Endothelial cell of umbilical vein (primary cell): ENCODE results near the gene PWP1. TPM values are rescaled to one million over a fixed set of nuclear protein-coding genes. Genes with fewer than 3 reads are reported as not detected.

Experiments used
- BruUV-seq: library from RNA; stranded (reverse); fragments of 400-500 nt; replicated peaks from 2 replicates; lab custom pipeline; 2021; lab: Mats Ljungman, UMichigan
- CTCF ChIA-PET: fragments of 300-600, 350-600 bp; sonication (Branson Sonifier 250); formaldehyde crosslinking; loops from one replicate; lab custom pipeline; 2021; ENCODE audit warnings: antibody characterized with exemption, inconsistent platforms; lab: Charles Lee
- POLR2A ChIA-PET: fragments of 300-600, 350-600 bp; sonication (Branson Sonifier 250); formaldehyde crosslinking; loops from one replicate; lab custom pipeline; 2021; ENCODE audit warnings: antibody characterized with exemption, inconsistent platforms; lab: Charles Lee
- DNase-seq: peaks from one replicate; pipeline ENCODE4 v3.0.0-alpha.2; 2011; ENCODE audit warnings: low read depth, low spot score
- FAIRE-seq: peaks from 2 replicates; lab custom pipeline; 2011; peaks lifted over from hg19 to GRCh38; lab: Jason Lieb, UNC
- H2AFZ ChIP-seq: 2 replicates; pipeline ENCODE4 v1.6.0; 2012; ENCODE audit warnings: low read depth, low read length, control low read depth, inconsistent platforms
- H3K27ac ChIP-seq: 2 replicates; pipeline ENCODE4 v1.5.1; 2011; ENCODE audit warnings: low read depth, mild to moderate bottlenecking, control low read depth, low read length, moderate library complexity; ENCODE audit not compliant: insufficient read depth
- H3K27me3 ChIP-seq, 2 experiments: 2 replicates each; pipeline versions ENCODE4 v1.6.0 to v1.6.1; 2011; ENCODE audit warnings: low read length in 2 of 2, mixed read lengths in 1 of 2; ENCODE audit not compliant: control insufficient read depth in 2 of 2, insufficient read depth in 2 of 2
- H3K36me3 ChIP-seq, 2 experiments: 2 replicates in 1 of 2; 3 replicates in 1 of 2; pipeline ENCODE4 v1.5.1; 2011; ENCODE audit warnings: low read length in 2 of 2, mild to moderate bottlenecking in 1 of 2, moderate library complexity in 1 of 2; ENCODE audit not compliant: control insufficient read depth in 2 of 2, insufficient read depth in 2 of 2; ENCODE audit errors: extremely low read depth in 1 of 2
- H3K4me1 ChIP-seq: 3 replicates; pipeline ENCODE4 v1.5.1; 2011; ENCODE audit warnings: mild to moderate bottlenecking, low read length; ENCODE audit not compliant: control insufficient read depth, insufficient read depth; ENCODE audit errors: extremely low read depth
- H3K4me2 ChIP-seq: 2 replicates; pipeline ENCODE4 v1.6.1; 2011; ENCODE audit warnings: low read length, control low read depth, mixed read lengths; ENCODE audit not compliant: insufficient read depth
- H3K4me3 ChIP-seq, 3 experiments: fragments of 200-600 bp in 1 of 3; sonication (generic), shearing (Covaris generic) in 1 of 3; replicated peaks in 1 of 3; 2 replicates each; pipeline ENCODE4 v1.5.1; 2011 to 2016; ENCODE audit warnings: control low read depth in 3 of 3, low read length in 3 of 3, mild to moderate bottlenecking in 2 of 3, inconsistent platforms in 1 of 3, low read depth in 1 of 3, moderate library complexity in 1 of 3; ENCODE audit not compliant: insufficient read depth in 1 of 3
- H3K79me2 ChIP-seq: 2 replicates; pipeline ENCODE4 v1.6.0; 2012; ENCODE audit warnings: low read length, inconsistent platforms; ENCODE audit not compliant: control insufficient read depth, insufficient read depth
- H3K9ac ChIP-seq: replicated peaks from 2 replicates; pipeline ENCODE3; 2011; ENCODE audit warnings: low read length, control low read depth; ENCODE audit not compliant: insufficient read depth; ENCODE audit errors: extremely low read depth
- H3K9me1 ChIP-seq: replicated peaks from 3 replicates; pipeline ENCODE4 v1.6.0; 2011; ENCODE audit warnings: mild to moderate bottlenecking, low read length; ENCODE audit not compliant: control insufficient read depth, insufficient read depth; ENCODE audit errors: extremely low read depth
- H3K9me3 ChIP-seq: replicated peaks from 2 replicates; pipeline ENCODE4 v1.5.1; 2012; ENCODE audit warnings: low read length, inconsistent platforms; ENCODE audit not compliant: control insufficient read depth, insufficient read depth
- H4K20me1 ChIP-seq: replicated peaks from 2 replicates; pipeline ENCODE3; 2011; ENCODE audit warnings: mild to moderate bottlenecking, low read length; ENCODE audit not compliant: control insufficient read depth, insufficient read depth; ENCODE audit errors: extremely low read depth
- CTCF ChIP-seq, 2 donors: IDR thresholded peaks; 1 replicate in 1 of 2; 2 replicates in 1 of 2; pipeline ENCODE4 v1.5.1; 2011; ENCODE audit warnings: low read length in 2 of 2, mild to moderate bottlenecking in 2 of 2, moderate library complexity in 2 of 2, control low read depth in 1 of 2, inconsistent platforms in 1 of 2, low read depth in 1 of 2; ENCODE audit not compliant: insufficient read depth in 1 of 2; ENCODE audit errors: extremely low read depth in 1 of 2
- EZH2 ChIP-seq: IDR thresholded peaks from 2 replicates; pipeline ENCODE4 v1.6.1; 2012; ENCODE audit warnings: borderline replicate concordance, low read depth, mild to moderate bottlenecking, moderate library complexity, low read length, inconsistent platforms; ENCODE audit not compliant: severe bottlenecking
- FOS ChIP-seq: IDR thresholded peaks from 2 replicates; pipeline ENCODE4 v1.6.1; 2011; ENCODE audit warnings: mild to moderate bottlenecking, low read length, moderate library complexity, borderline replicate concordance; ENCODE audit not compliant: insufficient read depth
- GATA2 ChIP-seq: IDR thresholded peaks from 2 replicates; pipeline ENCODE4 v1.7.0; 2011; ENCODE audit warnings: low read depth, mild to moderate bottlenecking, moderate library complexity, mixed read lengths, low read length; ENCODE audit not compliant: insufficient read length, insufficient read depth
- JUN ChIP-seq: IDR thresholded peaks from 2 replicates; pipeline ENCODE4 v1.6.1; 2011; ENCODE audit warnings: borderline replicate concordance, low read depth; ENCODE audit not compliant: insufficient read length, insufficient read depth
- MAX ChIP-seq: IDR thresholded peaks from 2 replicates; pipeline ENCODE4 v1.6.1; 2011; ENCODE audit not compliant: insufficient read depth, insufficient read length
- MYC ChIP-seq: IDR thresholded peaks from one replicate; pipeline ENCODE4 v1.6.1; 2011; ENCODE audit warnings: mild to moderate bottlenecking, low read depth, low read length
- POLR2A ChIP-seq: IDR thresholded peaks from 2 replicates; pipeline ENCODE4 v1.6.1; 2012; ENCODE audit warnings: low read depth, mild to moderate bottlenecking, control low read depth, low read length
- POLR2AphosphoS5 ChIP-seq: IDR thresholded peaks from 2 replicates; pipeline ENCODE4 v1.6.1; 2012; ENCODE audit warnings: low read depth, mild to moderate bottlenecking, control low read depth, low read length, moderate library complexity; ENCODE audit not compliant: insufficient read depth
- dilution Hi-C: fragments of 300-500 bp; cut with MboI; formaldehyde crosslinking; loops from one replicate; pipeline ENCODE4 v1.15.0; 2019; ENCODE audit warnings: low sequenced_read_pairs; ENCODE audit not compliant: extremely low pct_ligation_motif_present
- intact Hi-C: fragments of 100-400 bp; cut with micrococcal nuclease; formaldehyde crosslinking; loops from one replicate; pipeline ENCODE4 v1.10.0; 2022
- polyA plus RNA-seq, 4 experiments: library from polyadenylated mRNA; depleted of rRNA in 3 of 4; stranded (reverse) in 3 of 4; unstranded in 1 of 4; fragments of >200 nt; gene quantifications; 2 replicates each; pipeline versions ENCODE4 v1.2.1 to v1.2.3, GENCODE V29; 2011 to 2012; ENCODE audit warnings: missing spikeins in 1 of 4
- total RNA-seq: library from RNA; stranded (reverse); gene quantifications from 2 replicates; pipeline ENCODE4 v1.2.3, GENCODE V29; 2021

Gene PWP1
- total and polyA plus RNA-seq, 2 donors (not counting 3 experiments of a cell fraction or from before 2014, with no cell fraction given): 70.8 to 154 TPM

GRCh38 chr12:107660861-107661415 lies 24.7 kb upstream of the PWP1 start:
- Histone ChIP-seq H3K27me3 (no peaks in the 10 kb centered on the region), H3K4me2 (no peak overlapping the region), H4K20me1 (no peaks in the 10 kb centered on the region), H3K79me2 (no peaks in the 10 kb centered on the region), H3K9me1 (no peaks in the 10 kb centered on the region), H3K36me3 (no peaks in the 10 kb centered on the region), H3K4me1 (peaks cover 4% of the 10 kb centered on the region), H3K27ac (no peak overlapping the region), H3K4me3 (no peak overlapping the region), H3K9me3 (no peaks in the 10 kb centered on the region), H3K9ac (no peak overlapping the region), H2AFZ (no peak overlapping the region)
- ChIA-PET CTCF (interaction anchor here (2.9 kb wide), 1 partner anchor 10 kb away, joined by 16 read pairs; no protein-coding TSS in a partner anchor), POLR2A (no interaction called here)
- no TSS peak for BruUV-seq
- no peak for FAIRE-seq
- no peak for DNase-seq
- dilution Hi-C loops (no loop called here), intact Hi-C loops (no loop called here)
- TF ChIP-seq CTCF (IDR thresholded peaks at IDR 0.05; ENCODE audit: extremely low read depth in 1 of 2, insufficient read depth in 1 of 2, low read depth in 1 of 2, low read length in 2 of 2) (no peak), POLR2A (no peak), MAX (no peak)

GRCh38 chr12:107661830-107662229 lies 23.8 kb upstream of the PWP1 start:
- H2AFZ ChIP-seq: no peak overlapping the region
- ChIA-PET CTCF (interaction anchor here (1.5 to 2.9 kb wide), 2 partner anchors 9 to 14 kb away, joined by 5 to 16 read pairs; no protein-coding TSS in a partner anchor), POLR2A (no interaction called here)
- peaks cover 4% of the 10 kb centered on the region for H3K4me1 ChIP-seq
- peak; percentile 39 for DNase-seq
- H3K27me3 ChIP-seq: no peaks in the 10 kb centered on the region
- H3K4me2 ChIP-seq: no peak overlapping the region
- no peaks in the 10 kb centered on the region for H3K9me1 ChIP-seq
- H4K20me1 ChIP-seq: no peaks in the 10 kb centered on the region
- H3K27ac ChIP-seq: no peak overlapping the region
- H3K9ac ChIP-seq: no peak overlapping the region
- no peak overlapping the region for H3K4me3 ChIP-seq
- intact Hi-C loops (no loop called here), dilution Hi-C loops (no loop called here)
- no peaks in the 10 kb centered on the region for H3K36me3 ChIP-seq
- peak; percentile 9 for TF ChIP-seq JUN
- TF ChIP-seq FOS: no peak
- TF ChIP-seq MYC: no peak
- TF ChIP-seq EZH2: no peak
- TF ChIP-seq CTCF (IDR thresholded peaks at IDR 0.05; ENCODE audit: extremely low read depth in 1 of 2, insufficient read depth in 1 of 2, low read depth in 1 of 2, low read length in 2 of 2): no peak
- no peak for TF ChIP-seq GATA2
- TF ChIP-seq POLR2AphosphoS5: no peak
- BruUV-seq: no TSS peak
- FAIRE-seq: no peak
- H3K9me3 ChIP-seq: no peaks in the 10 kb centered on the region
- no peaks in the 10 kb centered on the region for H3K79me2 ChIP-seq
